OCI-LY1 (cell line): Measurements from ENCODE around the gene GID4.

ENCODE experiments used
- CTCF ChIP-seq: fragments of 200-600 bp; sonication (generic), shearing (Covaris generic); IDR thresholded peaks from 2 replicates; pipeline ENCODE4 v1.5.1; 2017; ENCODE audit warnings: mild to moderate bottlenecking, antibody characterized with exemption, low read length, moderate library complexity, mixed read lengths
- EZH2 ChIP-seq: fragments of 200-600 bp; sonication (generic), shearing (Covaris generic); IDR thresholded peaks from 2 replicates; pipeline ENCODE4 v1.8.0; 2017; ENCODE audit warnings: borderline replicate concordance, mixed run types, mild to moderate bottlenecking, antibody characterized with exemption, low read length, moderate library complexity, mixed read lengths

GRCh38 chr17:18109935-18110485 lies 70.8 kb downstream of the GID4 start:
- TF ChIP-seq EZH2: no peak
- TF ChIP-seq CTCF: no peak
